GM12878 (cell line): ENCODE measurements around the gene LRP4. TPM values are rescaled to one million over a fixed set of nuclear protein-coding genes. Genes with fewer than 3 reads are reported as not detected.

Experiments used
- FOXM1 ChIP-seq: IDR thresholded peaks from 2 replicates; pipeline ENCODE4 v1.6.1; 2012; ENCODE audit warnings: low read depth, mild to moderate bottlenecking, inconsistent platforms, low read length, moderate library complexity
- MEF2B ChIP-seq: fragments of 450-650 bp; IDR thresholded peaks from 2 replicates; pipeline ENCODE4 v1.6.1; 2018; ENCODE audit warnings: mild to moderate bottlenecking, moderate library complexity; ENCODE audit not compliant: partially characterized antibody, poor library complexity, severe bottlenecking
- MYC ChIP-seq: IDR thresholded peaks from 2 replicates; pipeline ENCODE4 v1.6.1; 2011; ENCODE audit warnings: mild to moderate bottlenecking, low read length, moderate library complexity, inconsistent platforms; ENCODE audit not compliant: insufficient read depth, insufficient replicate concordance, insufficient read length, severe bottlenecking
- PAX8 ChIP-seq: fragments of 450-650 bp; IDR thresholded peaks from 2 replicates; pipeline ENCODE4 v1.6.1; 2017; ENCODE audit warnings: mild to moderate bottlenecking, moderate library complexity
- PML ChIP-seq: IDR thresholded peaks from 2 replicates; pipeline ENCODE4 v1.6.1; 2012; ENCODE audit warnings: low read length, inconsistent platforms
- RUNX3 ChIP-seq: IDR thresholded peaks from 2 replicates; pipeline ENCODE4 v1.6.1; 2012; ENCODE audit warnings: low read length, inconsistent platforms
- polyA plus RNA-seq, 11 experiments: library from polyadenylated mRNA; depleted of rRNA in 4 of 11; unstranded in 6 of 11; stranded (reverse) in 5 of 11; fragments of >200 nt; fragmentation: Nextera tagmentation in 4 of 11; fragmentation: Illumina TruSeq in 1 of 11; extraction: Ambion mirVana in 4 of 11; extraction: Trizol in 1 of 11; gene quantifications; 1 replicate in 1 of 11; 2 replicates in 10 of 11; pipeline versions ENCODE4 v1.2.1 to v1.2.3, GENCODE V29; 2011 to 2016; ENCODE audit warnings: inconsistent platforms in 2 of 11, missing spikeins in 2 of 11, low read depth in 1 of 11
- total RNA-seq, 4 experiments: library from RNA; depleted of rRNA in 3 of 4; stranded (reverse); fragments of >200 nt in 3 of 4; fragmentation: Illumina TruSeq in 1 of 4; extraction: Trizol in 1 of 4; gene quantifications; 2 replicates each; pipeline versions ENCODE4 v1.2.1 to v1.2.3, GENCODE V29; 2013 to 2021
- TF ChIP-seq, protein P1 (sequence below): IDR thresholded peaks from 2 replicates; pipeline ENCODE4 v1.6.1; 2011; ENCODE audit warnings: borderline replicate concordance, low read depth, mild to moderate bottlenecking, moderate library complexity, low read length; ENCODE audit not compliant: insufficient read depth, poor library complexity, severe bottlenecking
- TF ChIP-seq, protein P2 (sequence below): fragments of 450-650 bp; IDR thresholded peaks from 2 replicates; pipeline ENCODE4 v1.6.1; 2016; ENCODE audit warnings: mild to moderate bottlenecking

LRP4 gene
- total and polyA plus RNA-seq, 10 of the 15 experiments (the other 5 are each of a cell fraction or from before 2014, with no cell fraction given), result under 0.01 to 0.06 (median 0.03) TPM; not detected in 6

DNA sequence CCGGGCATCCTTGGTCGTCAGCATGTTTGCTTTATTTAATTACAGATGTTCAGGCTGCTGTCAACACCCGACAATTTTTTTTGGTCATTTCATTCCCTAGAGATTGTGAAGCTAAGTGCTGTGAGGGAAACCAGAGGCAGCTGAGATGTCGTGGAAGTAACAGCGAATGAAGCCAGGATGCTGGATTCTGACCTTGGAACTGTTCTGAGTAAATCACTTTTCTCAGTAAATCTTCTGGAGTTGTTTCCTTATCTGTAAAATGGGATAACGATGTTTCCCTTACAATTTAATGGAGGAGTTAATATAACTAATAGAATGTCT is 71.9 kb downstream of the LRP4 start (continued):
- no peak for TF ChIP-seq PAX8
- TF ChIP-seq, protein P1, sequence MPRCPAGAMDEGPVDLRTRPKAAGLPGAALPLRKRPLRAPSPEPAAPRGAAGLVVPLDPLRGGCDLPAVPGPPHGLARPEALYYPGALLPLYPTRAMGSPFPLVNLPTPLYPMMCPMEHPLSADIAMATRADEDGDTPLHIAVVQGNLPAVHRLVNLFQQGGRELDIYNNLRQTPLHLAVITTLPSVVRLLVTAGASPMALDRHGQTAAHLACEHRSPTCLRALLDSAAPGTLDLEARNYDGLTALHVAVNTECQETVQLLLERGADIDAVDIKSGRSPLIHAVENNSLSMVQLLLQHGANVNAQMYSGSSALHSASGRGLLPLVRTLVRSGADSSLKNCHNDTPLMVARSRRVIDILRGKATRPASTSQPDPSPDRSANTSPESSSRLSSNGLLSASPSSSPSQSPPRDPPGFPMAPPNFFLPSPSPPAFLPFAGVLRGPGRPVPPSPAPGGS, result no peak
- TF ChIP-seq RUNX3, result no peak
- peak; percentile 73 for TF ChIP-seq MEF2B
- no peak for TF ChIP-seq MYC
- 0 out of 2 replicates have a peak, but pooled peaks have one; percentile 29 for TF ChIP-seq PML
- no peak; the same call in 1 of the 2 replicates for TF ChIP-seq FOXM1
- TF ChIP-seq, protein P2, sequence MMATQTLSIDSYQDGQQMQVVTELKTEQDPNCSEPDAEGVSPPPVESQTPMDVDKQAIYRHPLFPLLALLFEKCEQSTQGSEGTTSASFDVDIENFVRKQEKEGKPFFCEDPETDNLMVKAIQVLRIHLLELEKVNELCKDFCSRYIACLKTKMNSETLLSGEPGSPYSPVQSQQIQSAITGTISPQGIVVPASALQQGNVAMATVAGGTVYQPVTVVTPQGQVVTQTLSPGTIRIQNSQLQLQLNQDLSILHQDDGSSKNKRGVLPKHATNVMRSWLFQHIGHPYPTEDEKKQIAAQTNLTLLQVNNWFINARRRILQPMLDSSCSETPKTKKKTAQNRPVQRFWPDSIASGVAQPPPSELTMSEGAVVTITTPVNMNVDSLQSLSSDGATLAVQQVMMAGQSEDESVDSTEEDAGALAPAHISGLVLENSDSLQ, result no peak
